Panc1 (cell line): ENCODE measurements around the gene C3orf38. TPM values are rescaled to one million over a fixed set of nuclear protein-coding genes. Genes with fewer than 3 reads are reported as not detected.

ENCODE experiments used
- ATAC-seq: fragments of 200-7000 bp; cut with Tn5 transposase; 2 replicates; pipeline ENCODE4 v1.9.1; 2020; ENCODE audit warnings: mild to moderate bottlenecking, moderate library complexity
- BruUV-seq: library from RNA; stranded (reverse); fragments of 400-500 nt; replicated peaks from 2 replicates; lab custom pipeline; 2021; lab: Mats Ljungman, UMichigan
- CTCF ChIA-PET: fragments of 300-600 bp; sonication (Branson Sonifier 250); formaldehyde crosslinking; loops from one replicate; lab custom pipeline; 2022; ENCODE audit warnings: antibody characterized with exemption; lab: Charles Lee
- POLR2A ChIA-PET: fragments of 300-600 bp; sonication (Branson Sonifier 250); formaldehyde crosslinking; loops from one replicate; lab custom pipeline; 2022; ENCODE audit warnings: antibody characterized with exemption; lab: Charles Lee
- DNase-seq: peaks from one replicate; pipeline ENCODE4 v3.0.0-alpha.2; 2010; ENCODE audit warnings: low read depth, low spot score
- H3K27ac ChIP-seq: 2 replicates; pipeline ENCODE4 v1.5.1; 2011; ENCODE audit warnings: mild to moderate bottlenecking, low read length, inconsistent platforms
- H3K27me3 ChIP-seq: fragments of 200-500 bp; sonication (Bioruptor generic); 2 replicates; pipeline ENCODE4 v1.6.0; 2014; ENCODE audit warnings: low read length, inconsistent platforms; ENCODE audit not compliant: control insufficient read depth, insufficient read depth
- H3K36me3 ChIP-seq: fragments of 200-500 bp; sonication (Bioruptor generic); 2 replicates; pipeline ENCODE4 v1.5.1; 2014; ENCODE audit warnings: inconsistent platforms, mild to moderate bottlenecking, low read length, moderate library complexity; ENCODE audit not compliant: control insufficient read depth, insufficient read depth
- H3K4me1 ChIP-seq: 2 replicates; pipeline ENCODE4 v1.5.1; 2011; ENCODE audit warnings: inconsistent platforms, mild to moderate bottlenecking, low read length, moderate library complexity; ENCODE audit not compliant: control insufficient read depth, insufficient read depth
- H3K4me3 ChIP-seq, 2 experiments: 2 replicates each; pipeline ENCODE4 v1.5.1; 2011 to 2012; ENCODE audit warnings: low read depth in 2 of 2, low read length in 2 of 2, mild to moderate bottlenecking in 2 of 2, inconsistent platforms in 1 of 2, moderate library complexity in 1 of 2
- H3K9me3 ChIP-seq: fragments of 200-500 bp; sonication (Bioruptor generic); 2 replicates; pipeline ENCODE4 v1.5.1; 2014; ENCODE audit warnings: low read depth, mild to moderate bottlenecking, inconsistent platforms, low read length, moderate library complexity; ENCODE audit not compliant: control insufficient read depth, insufficient read depth
- CTCF ChIP-seq: fragments of 450-650 bp; IDR thresholded peaks from 2 replicates; pipeline ENCODE4 v1.5.1; 2017; ENCODE audit warnings: mild to moderate bottlenecking
- POLR2AphosphoS5 ChIP-seq: IDR thresholded peaks from 2 replicates; pipeline ENCODE4 v1.6.1; 2012; ENCODE audit warnings: mild to moderate bottlenecking, low read depth, low read length, moderate library complexity
- REST ChIP-seq, 2 experiments: IDR thresholded peaks; 2 replicates each; pipeline ENCODE4 v1.6.1; 2011 to 2012; ENCODE audit warnings: low read depth in 2 of 2, control low read depth in 1 of 2, low read length in 1 of 2, mild to moderate bottlenecking in 1 of 2, moderate library complexity in 1 of 2; ENCODE audit not compliant: insufficient read depth in 1 of 2
- SIN3A ChIP-seq: IDR thresholded peaks from 2 replicates; pipeline ENCODE4 v1.6.1; 2012; ENCODE audit warnings: low read depth, mild to moderate bottlenecking, low read length, moderate library complexity, borderline replicate concordance; ENCODE audit not compliant: insufficient read depth
- TCF7L2 ChIP-seq: IDR thresholded peaks from 2 replicates; pipeline ENCODE4 v1.6.1; 2011; ENCODE audit warnings: mild to moderate bottlenecking, low read depth, low read length, inconsistent platforms
- in situ Hi-C: cut with HindIII; loops from 2 replicates; pipeline ENCODE4 v1.10.0; 2016; ENCODE audit warnings: low sequenced_read_pairs, low pct_unique_long_range_greater_than_20kb
- intact Hi-C: fragments of 100-400 bp; cut with micrococcal nuclease; formaldehyde crosslinking; loops from one replicate; pipeline ENCODE4 v1.10.0; 2022; ENCODE audit not compliant: unreplicated experiment
- total RNA-seq: library from RNA; stranded (reverse); gene quantifications from one replicate; pipeline ENCODE4 v1.2.1, GENCODE V29; 2021; ENCODE audit not compliant: unreplicated experiment

Gene C3orf38
- total RNA-seq, 1 experiment from 2014 or later: 14.3 TPM

- Histone ChIP-seq H3K4me1 (peaks cover 4% of the 10 kb centered on the region), H3K4me3 (no peak overlapping the region), H3K27ac (no peak overlapping the region), H3K27me3 (no peaks in the 10 kb centered on the region), H3K9me3 (no peaks in the 10 kb centered on the region), H3K36me3 (peaks cover 18% of the 10 kb centered on the region)
- BruUV-seq: no TSS peak
- intact Hi-C loops (no loop called here), in situ Hi-C loops (no loop called here)
- ATAC-seq (no peak), DNase-seq (no peak)
- no peak for TF ChIP-seq POLR2AphosphoS5
- no peak for TF ChIP-seq TCF7L2
- TF ChIP-seq CTCF: no peak
- no peak for TF ChIP-seq REST (IDR thresholded peaks at IDR 0.05; ENCODE audit: insufficient read depth in 1 of 2, low read depth in 2 of 2, low read length in 1 of 2)
- TF ChIP-seq SIN3A: no peak
- ChIA-PET POLR2A (no interaction called here), CTCF (no interaction called here)
These were observed 3.1 kb downstream of the C3orf38 start for GRCh38 chr3:88152841-88153240.

- ATAC-seq (no peak), DNase-seq (no peak)
- in situ Hi-C loops: no loop called here
- intact Hi-C loops: no loop called here
- ChIA-PET CTCF (no interaction called here), POLR2A (no interaction called here)
- no TSS peak for BruUV-seq
- no peaks in the 10 kb centered on the region for H3K4me1 ChIP-seq
- no peak overlapping the region for H3K27ac ChIP-seq
- no peaks in the 10 kb centered on the region for H3K36me3 ChIP-seq
- no peak overlapping the region for H3K4me3 ChIP-seq
- no peaks in the 10 kb centered on the region for H3K9me3 ChIP-seq
- H3K27me3 ChIP-seq: no peaks in the 10 kb centered on the region
- TF ChIP-seq SIN3A (no peak), REST (IDR thresholded peaks at IDR 0.05; ENCODE audit: insufficient read depth in 1 of 2, low read depth in 2 of 2, low read length in 1 of 2) (no peak), TCF7L2 (no peak), CTCF (no peak), POLR2AphosphoS5 (no peak)
These were observed 16.7 kb downstream of the C3orf38 start for GRCh38 chr3:88166419-88166971.
